ENCODE measurements around the gene GRID1.
"Not testable (repeated sequence)": the region's sequence is repeated elsewhere in the genome, so short reads cannot be mapped to it uniquely, and the experiment has no call there.

The GRID1 gene

DNA sequence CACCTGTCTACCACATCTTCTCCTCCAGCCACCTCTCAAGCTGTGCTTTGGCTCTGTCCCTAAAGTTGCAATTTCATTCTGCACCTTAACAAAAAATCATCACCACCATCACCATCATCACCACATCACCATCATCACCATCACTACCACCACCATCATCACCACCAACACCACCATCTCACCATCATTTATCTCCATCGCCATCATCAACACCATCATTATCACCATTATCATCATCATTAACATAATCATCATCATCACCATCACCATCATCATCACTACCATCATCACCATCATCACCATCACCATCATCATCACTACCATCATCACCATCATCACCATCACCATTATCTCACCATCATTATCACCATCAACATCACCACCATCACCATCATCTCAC is 245.4 kb downstream of the GRID1 start:
- no peak for DNase-seq

DNA sequence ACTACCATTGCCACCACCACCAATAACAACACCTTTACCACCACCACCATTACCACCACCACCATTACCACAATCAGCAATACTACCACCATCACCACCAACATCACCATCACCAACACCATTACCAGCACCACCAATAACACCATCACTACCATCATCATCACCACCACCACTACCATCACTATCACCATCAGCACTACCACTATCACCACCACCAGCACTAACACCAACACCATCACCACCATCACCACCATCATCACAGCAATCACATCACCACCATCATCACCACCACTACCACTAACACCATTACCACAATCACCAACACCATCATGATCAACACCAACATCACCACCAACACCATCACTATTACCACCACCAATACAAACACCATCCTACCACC is 249.5 kb downstream of the GRID1 start:
- no peak for DNase-seq

- no peak for DNase-seq
Measured at GRCh38 chr10:86113983-86114382, 252.6 kb downstream of the GRID1 start.

DNA sequence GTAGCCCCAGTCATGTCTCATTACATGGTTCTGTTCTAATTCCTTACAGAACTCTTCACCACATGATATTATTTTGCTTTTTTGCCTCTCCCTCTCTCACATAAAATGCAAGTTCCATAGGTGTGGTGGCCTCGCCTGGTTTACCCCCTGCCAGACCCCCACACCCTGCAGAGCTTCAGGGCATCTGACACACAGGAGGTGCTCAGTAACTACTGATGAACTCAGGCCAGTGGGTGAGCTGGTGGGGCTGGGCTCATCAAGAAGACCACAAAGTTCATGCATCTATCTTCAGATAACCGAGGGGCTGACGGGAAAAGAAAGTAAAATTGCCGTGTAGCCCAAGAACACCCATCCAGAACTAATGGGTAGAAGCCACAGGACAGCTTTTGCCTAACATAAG is 253.1 kb downstream of the GRID1 start:
- DNase-seq = no peak

- no peak for DNase-seq
Measured at GRCh38 chr10:86113044-86113443, 253.6 kb downstream of the GRID1 start.

DNA sequence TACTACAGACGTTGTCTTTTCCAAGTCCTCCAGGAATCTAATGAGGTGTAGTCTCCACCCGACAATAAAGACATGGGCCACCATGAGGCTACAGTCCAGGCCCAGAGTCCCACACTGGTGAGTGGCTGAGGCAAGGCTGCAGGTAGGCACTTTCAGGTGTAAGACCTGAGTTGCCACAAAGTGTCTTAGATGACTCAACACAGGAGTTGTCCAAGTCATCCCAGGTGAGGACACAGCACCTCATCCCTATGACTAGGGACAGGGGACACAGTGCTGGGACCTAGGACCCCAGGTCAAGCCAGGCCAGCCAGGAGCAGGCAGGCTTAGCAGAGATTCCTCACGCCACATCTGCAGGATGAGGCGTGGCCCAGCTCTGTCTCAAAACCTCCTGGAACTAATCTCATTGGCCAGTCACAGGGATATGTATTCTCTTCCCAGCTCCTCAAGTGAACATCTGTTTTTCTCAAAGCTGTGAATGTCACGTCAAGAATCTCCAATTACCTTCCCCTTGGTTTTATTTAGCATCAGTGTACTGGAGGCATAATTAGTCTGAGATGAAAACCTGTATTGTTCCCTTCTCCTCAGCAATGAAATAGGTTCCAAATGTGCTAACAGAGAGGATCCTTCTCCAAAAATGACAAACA is 254.6 kb downstream of the GRID1 start:
- no peak for DNase-seq

DNA sequence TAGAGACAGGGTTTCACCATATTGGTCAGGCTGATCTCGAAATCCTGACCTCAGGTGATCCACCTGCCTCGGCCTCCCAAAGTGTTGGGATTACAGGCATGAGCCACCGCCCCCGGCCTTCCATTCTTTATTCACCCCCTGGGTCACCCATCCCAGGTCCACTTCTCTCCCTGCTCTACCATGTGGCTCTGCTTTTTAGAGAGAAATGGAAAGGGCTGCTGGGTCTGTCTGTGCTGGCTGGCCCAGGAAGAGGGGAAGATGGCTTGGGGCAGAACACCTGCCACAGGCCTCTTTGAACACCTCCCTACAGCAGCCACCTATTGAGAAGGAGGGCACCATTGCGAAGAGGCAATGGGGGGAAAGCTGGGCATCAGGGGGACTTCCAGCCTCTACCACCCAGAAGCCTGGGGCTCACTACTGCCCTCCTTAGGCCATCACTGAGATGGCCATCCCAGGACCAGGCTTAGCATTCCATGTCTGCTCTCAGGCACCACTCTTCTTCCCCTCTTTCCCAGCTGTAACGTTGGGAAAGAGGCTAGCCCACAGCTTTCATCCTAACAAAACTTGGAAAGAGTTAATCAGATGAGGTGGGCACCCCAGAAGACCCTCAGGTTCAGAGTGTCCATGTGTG is 256.3 kb downstream of the GRID1 start:
- no peak for DNase-seq

DNA sequence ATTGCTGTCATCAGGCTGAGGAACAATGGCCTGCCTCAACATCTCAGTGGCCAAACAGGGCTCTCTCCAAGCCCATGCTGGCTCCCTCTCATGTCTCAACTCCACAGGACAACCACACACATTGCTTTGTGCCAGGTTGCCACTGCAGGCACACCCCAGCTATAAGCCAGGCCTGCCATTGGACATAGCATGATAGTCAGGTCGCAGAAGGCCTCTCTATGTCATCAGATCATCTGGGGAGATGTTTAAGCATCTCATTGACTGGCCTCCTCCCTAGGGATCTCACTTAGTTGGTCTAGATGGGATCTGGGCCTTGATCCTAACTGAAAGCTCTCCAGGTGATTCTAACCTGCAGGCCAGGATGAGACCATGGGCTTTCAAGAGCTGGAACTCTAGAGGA is 257.2 kb downstream of the GRID1 start:
- DNase-seq = no peak

DNA sequence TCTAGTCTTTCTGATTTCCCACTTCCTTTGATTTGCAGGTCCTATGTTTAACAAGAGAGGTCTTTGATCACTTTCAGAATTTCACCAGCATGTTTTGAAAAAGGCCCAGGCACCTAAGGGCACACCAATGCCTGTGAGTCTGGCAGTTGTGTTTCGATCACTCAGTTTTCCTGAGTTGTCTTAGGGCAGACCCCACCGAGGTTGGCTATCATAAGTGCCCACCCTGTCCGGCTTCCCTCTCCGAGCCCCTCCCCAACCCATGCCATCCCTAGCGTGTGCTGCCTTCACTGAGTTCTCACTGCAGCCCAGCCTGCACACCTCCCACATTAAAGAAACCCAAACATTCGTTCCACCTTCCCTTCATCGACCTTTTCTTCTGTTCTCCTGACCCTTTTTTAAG is 257.9 kb downstream of the GRID1 start:
- no peak for DNase-seq

DNA sequence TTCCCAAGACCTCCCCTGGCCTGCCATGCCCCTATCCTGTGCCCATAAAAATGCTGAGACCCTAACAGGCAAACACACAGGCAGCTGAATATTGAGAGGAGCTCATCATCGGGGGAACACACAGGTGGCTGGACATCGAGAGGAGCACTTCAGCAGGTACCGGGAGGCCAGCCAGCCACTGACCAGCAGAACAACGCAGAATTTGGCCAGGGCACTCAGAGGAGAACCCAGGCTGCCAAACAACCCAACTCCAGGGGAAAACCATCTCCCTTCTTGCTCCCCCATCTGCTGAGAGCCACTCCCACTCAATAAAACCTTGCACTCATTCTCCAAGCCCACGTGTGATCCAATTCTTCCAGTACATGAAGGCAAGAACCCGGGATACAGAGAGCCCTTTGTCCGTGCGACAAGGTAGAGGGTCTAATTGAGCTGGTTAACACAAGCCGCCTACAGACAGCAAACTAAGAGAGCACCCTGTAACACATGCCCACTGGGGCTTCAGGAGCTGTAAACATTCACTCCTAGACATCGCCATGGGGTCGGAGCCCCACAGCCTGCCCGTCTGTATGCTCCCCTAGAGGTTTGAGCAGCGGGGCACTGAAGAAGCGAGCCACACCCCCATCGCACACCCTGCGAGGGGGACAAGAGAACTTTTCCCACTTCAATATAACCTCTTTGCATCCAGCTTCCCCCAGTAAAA is 258.8 kb downstream of the GRID1 start:
- not testable (repeated sequence) for DNase-seq

GRCh38 chr10:86107131-86107530 is 259.5 kb downstream of the GRID1 start:
- no peak for DNase-seq

DNA sequence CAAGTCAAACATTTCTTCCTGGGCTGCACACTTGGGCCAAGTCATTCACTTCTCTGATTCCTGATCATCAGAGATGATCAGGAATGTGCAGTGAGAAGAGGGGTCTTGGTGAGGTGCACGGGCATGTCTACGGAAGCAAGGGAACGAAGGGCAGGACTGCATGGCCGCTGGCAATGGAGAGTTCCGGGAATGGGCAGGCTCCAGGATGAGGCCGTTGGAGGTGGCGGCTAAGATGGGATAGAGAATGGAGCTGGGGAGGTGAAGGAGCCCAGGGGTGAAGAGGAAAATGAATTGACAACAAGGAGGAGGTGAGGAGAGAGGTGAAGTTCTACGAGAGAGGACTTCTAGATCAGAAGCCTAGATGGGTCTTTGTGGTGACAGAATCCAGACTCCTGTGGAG is 260.0 kb downstream of the GRID1 start:
- no peak for DNase-seq

DNA sequence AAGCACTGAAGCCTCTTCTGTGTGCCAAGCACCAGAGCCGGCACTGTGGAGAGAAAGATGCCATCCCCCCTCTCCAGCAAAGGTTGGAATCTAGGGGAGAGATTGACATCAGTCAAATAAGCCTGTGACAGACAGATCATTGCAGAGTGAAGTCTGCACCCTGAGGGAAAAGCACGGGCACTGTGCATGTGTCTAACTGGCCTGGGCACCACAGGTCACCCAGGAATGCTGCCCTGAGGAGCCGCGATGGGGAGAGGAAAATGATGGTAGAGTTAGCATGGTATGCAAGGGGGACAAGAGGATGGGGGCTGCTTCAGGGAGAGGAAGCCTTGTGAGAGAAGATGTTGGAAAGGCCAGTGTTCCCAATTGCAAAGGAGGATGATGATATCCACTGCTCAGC is 261.0 kb downstream of the GRID1 start:
- DNase-seq = no peak

DNA sequence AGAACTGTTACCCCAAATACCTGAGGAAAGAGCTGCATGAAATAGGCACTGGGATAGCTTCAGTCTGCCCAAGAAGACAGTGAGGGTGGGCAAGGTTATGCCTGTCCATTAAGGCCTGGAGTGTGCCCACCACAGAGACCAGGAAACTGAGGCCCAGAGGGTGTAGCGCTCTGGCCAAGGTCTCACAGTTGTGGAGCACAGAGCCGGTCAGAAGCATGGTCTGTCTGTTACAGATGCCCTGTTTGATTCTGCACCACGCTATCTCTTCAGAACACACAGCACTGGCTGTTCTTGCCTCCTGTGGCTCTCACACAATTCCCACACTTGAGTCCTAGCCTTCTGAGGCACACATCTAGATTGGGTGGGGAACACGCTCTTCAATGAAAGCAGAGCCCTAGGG is 261.4 kb downstream of the GRID1 start:
- DNase-seq = no peak

DNA sequence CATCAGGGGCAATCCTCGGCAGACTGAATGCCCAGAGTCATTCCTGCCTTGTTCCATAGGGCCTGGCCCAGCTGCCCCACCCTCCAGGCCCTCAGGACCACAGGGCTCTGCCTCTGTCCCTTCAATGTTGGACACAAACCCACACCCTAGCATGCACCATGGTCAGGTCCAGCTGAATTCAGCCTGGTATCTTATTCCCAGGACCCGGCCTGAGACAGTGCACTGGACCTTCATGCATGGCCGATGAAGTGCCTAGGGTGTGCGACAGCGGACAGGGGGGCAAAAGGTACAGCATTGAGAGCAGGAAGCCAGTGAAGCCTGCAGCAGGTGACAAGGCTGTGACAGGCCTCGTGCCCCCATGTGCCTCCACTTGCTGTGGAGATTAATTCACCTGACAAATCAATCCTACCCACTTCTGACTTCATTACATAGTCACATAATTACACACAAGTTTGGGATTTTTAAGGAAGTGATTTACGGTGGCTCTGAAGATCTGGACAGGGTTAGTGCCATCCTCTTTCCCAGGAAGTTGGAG is 261.9 kb downstream of the GRID1 start:
- no peak for DNase-seq

DNA sequence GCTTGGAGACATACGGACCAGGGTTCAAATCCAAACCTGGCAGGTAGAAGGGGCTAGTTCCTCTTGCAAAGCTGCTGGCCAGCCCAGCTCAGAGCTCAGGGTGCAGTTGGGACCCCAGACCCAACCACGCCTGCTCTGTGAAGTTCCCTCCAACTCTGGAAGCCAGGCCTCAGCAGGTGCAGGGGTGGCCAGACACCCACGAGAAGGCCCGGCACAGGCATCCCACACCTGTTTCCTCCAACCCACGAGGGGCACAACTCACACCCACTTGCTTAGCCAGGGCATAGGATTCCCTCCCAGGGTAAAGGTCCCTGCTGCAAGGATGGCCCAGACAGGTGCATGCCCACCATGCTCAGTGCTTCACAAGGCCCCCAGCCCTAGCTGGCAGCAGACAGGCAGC is 262.4 kb downstream of the GRID1 start:
- no peak for DNase-seq

DNA sequence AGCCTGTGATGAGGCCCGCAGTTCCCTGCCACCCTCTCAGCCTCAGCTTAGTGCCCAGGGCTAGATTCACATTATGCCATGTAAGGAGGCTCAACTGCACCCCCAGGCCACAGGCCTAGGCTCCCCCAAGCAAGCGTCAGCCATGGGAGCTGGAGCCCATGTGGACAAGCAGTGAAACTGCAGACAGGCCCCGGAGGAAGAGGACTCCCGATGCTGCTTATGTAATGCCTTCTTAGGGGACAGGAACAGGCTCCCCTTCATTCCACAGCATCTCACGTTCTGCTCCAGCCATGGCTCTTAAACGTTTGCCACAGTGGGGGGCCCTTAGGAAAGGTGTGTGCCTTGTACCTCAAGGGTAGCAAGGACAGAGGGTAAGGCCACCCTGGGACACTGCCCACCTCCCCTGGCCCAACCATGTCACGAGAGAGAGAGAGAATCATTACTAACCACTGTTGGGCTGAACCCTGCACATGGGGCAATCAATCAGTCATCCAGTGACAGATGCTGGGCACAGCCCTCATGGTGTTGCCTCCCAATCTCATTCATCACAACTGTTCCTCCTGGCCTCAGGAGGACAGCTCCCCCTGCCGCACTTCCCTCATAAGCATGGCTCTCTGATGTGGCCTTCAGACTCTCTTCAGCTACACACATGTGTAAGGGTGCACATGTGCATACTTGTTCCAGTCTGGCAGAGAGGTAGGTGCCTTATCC is 263.0 kb downstream of the GRID1 start:
- no peak for DNase-seq

DNA sequence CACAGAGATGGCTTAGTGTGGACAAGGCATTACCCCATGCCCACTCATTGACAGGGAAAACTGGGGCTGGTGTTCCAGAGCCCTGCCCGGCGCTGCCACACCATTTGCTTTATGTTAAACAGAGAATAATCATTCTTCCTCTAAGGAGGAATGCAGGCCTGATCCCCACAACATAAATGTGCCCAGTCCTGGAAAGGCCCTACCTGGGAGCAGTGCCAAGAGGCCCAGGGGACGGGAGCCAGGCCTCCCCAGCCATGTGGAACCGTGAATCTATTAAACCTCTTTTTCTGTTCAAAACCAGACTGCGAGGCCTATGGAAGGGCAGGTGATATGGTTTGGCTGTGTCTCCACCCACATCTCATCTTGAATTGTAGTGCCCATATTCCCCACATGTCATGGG is 264.1 kb downstream of the GRID1 start:
- no peak for DNase-seq

DNA sequence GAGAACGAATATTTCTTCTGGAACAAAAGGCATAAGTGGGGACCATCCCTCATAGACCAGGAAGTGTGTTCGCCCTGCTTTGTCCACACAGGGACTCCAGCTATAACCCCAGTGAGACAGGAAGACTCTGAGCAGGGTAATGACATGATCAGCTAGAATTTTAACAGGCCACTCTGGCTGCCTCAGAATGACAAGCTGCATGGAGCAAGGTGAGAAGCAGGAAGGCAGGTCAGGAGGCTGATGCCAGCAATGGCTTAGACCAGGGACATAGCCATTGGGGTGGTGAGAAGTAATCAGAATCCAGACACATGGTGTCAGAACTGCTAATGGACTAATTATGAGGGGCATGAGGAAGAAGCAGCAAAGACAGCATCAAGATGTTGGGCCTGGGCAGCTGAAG is 264.6 kb downstream of the GRID1 start:
- DNase-seq = no peak

DNA sequence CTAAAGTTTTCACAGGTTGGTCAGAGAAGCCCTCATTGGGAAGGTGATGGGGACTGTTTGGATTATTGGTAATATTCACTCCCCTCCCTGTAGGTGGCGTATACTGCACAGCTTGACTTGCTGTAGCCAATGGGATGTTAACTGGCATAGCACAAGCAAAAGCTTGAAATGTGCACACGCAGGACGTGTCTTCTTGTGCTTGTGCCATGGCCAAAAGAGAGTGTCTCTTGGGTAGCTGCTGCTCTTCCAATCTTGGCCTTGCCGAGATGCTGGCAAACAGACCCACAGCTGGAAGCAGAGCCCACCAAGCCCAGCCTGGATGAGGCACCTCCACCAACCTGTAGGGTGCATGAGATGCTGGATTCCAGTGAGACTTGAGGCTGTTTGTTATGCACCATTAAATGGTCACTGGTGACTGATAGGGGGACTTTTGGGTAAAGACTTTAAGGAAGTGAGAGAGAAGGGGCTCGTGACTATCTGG is 266.0 kb downstream of the GRID1 start:
- DNase-seq = no peak

DNA sequence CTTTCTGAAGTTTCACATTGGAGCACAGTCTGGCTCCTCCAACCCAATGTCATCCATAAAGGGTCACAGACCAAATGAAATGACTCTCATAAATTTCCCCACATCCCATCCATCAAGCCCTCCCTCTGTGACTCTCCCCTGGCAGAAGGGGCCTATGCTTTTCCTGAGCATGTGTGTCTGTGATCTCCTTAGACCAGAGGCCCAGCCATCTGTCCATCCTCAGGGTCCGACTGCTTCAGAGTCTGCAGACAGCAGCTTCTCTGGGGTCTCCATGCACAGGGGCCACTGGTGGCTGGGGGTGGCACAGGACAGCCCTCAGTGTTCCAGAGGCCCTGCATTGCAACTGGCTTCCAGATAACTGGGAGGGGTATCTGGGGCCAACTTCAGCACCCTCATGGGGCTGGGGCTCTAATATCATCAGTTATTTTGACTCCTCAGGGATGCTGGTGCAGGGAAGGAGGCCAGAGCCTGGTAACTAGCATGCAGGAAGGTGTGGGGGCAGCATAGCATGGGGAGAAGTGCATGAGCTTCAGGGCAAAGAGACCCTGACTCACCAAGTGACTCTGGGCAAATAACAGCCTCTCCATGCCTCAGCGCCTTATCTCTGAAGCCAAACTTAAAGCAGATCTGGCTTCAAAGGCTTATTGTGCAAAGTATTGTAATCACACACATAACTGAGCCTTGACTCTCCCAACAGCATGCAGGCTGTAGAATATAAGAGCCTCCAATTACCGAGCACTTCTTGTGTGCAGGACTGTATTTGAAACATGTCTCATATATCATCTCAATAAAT is 266.9 kb downstream of the GRID1 start:
- DNase-seq = no peak

GRCh38 chr10:86098187-86098881 is 268.3 kb downstream of the GRID1 start:
- DNase-seq = no peak
